Measurements from ENCODE around the gene SAA2.
A peak's percentile ranks its signal among the peaks of the same experiment; 100 is the strongest.
"Not testable (repeated sequence)": the region's sequence is repeated elsewhere in the genome, so short reads cannot be mapped to it uniquely, and the experiment has no call there.

SAA2 gene

DNA sequence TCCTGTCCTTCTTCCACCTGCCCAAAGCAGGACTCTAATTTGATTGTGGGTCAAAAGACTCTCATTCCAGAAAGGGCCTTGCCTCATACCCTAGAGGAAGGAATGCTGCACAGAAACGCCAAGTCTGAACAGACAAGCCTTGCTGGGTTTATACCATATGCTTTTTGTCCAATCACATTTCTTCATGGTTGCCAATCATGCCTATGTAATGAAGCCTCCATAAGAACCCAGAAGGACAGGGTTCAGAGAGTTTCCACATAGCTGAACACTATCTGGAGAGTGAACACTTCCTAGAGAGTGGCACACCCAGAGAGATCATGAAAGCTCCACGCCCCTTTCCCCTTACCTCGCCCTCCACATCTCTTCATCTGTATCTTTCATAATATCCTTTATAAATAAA is 4.8 kb upstream of the SAA2 start:
- no peak for DNase-seq (ENCODE audit: low read depth, low spot score)

DNA sequence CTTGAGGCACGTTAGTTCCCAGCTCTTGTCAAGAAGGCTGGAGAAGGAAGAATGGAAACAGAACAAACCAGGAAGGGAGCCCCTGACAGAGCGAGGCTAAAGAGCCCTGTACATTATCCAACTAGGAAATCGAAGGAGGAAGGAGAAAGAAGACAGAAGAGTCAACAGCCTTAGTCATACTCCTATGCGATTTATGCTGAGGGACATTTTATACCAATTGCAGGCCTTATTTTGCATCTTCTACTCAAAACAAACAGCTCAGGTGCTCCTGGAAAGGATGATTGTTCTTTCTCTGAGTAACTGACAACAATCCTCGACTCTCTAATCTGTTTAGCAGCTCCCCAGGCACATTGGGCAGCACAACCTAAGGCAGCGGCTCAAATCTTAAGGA is 1.3 kb downstream of the SAA2 start:
- DNase-seq (ENCODE audit: low read depth, low spot score) = not testable (repeated sequence)

DNA sequence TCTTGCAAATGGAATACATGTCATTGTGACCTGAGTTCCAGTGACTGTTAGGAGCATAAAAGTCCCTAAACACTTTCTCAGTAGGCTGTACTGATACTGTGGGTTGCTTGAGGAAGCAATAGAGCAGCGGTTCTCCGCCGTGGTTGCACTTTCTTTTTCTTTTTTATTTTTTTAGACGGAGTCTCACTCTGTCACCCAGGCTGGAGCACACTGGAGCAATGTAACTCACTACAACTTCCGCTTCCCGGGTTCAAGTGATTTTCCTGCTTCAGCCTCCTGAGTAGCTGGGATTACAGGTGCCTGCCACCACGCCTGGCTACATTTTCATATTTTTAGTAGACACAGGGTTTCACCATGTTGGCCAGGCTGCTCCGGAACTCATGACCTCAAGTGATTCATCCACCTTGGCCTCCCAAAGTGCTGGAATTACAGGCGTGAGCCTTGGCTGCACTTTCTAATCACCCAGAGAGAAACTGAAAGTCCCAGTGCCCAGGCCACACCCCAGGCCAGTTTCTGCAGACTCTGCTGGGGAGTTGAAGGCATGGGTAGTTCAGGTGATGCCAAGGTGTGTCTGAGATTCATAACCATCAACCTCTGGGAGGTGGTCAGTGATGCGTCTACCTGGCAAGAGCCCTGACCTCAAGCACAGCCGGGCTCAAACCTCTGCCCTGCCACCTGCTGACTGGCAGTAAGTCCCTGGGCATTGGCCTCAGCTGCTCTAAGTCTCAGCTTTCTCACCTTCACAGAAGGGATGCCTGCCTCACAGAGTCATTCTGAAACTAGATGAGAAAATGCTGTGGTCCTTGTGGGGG is 1.9 kb downstream of the SAA2 start:
- not testable (repeated sequence) for DNase-seq (ENCODE audit: low read depth, low spot score)

- DNase-seq (ENCODE audit: low read depth, low spot score) = no peak
Measured at GRCh38 chr11:18245396-18245795, 3.1 kb downstream of the SAA2 start.

- peak; percentile 63 for DNase-seq (ENCODE audit: low read depth, low spot score)
Measured at GRCh38 chr11:18243783-18244362, 4.6 kb downstream of the SAA2 start.

DNA sequence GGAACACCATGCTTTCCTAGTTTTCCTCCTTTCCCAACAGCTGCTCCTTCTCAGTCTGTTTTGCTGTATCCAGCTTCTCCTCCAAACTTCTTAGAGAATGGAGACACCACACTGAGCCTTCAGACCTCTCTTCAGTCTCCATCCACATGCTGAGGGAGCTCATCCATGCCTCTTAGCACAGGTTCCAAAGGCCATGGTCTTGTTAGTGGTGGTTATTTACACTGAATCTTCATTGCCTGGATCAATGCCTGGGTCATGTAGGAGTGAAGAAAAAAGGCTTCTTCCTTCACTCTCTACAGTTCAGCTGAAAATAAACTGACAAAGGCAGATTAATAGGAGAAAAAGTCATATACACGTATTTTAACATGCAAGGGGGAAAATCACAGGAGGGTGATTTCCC is 8.8 kb downstream of the SAA2 start:
- no peak for DNase-seq (ENCODE audit: low read depth, low spot score)

DNA sequence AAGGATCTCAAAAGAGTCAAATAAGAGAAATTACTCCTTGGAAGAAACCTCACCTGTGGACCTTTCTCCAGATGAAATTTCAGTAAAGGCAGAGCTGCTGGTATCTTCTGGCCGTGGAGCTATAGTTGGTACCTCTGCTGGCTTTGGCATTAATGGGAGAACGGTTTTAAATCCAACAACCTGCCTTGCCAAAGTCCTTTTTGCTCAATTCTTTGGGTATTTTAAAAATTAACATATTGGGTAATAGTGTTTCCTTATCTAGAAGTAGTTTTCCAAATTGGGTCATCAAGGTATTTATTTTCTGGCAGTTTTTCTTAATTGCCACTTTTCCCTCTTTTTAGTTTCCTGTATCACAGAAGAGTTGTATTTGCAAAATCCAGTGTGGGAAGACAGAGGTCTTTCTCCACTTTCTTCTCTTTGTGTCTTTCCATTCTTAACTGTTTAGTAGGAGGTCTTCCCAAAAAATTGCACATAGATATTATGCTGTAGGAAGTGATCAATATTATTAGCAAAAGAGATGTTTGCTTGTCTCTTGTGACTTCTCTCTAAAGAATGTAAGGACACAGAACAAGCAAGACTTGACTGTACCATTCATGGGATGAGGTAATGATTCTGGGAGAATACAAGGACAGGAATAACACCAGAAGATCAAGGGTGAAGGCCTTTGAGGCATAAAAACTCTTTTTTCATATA is 11.7 kb downstream of the SAA2 start, which contains the start of gene SAA4:
TSS of gene SAA4 (minus strand) at position 139 of the 693 bp plus-strand sequence. CDS start 876 bp downstream, outside the sequence.
- no peak for DNase-seq (ENCODE audit: low read depth, low spot score)

GRCh38 chr11:18235394-18236334 is 12.8 kb downstream of the SAA2 start:
- DNase-seq (ENCODE audit: low read depth, low spot score) = no peak

DNA sequence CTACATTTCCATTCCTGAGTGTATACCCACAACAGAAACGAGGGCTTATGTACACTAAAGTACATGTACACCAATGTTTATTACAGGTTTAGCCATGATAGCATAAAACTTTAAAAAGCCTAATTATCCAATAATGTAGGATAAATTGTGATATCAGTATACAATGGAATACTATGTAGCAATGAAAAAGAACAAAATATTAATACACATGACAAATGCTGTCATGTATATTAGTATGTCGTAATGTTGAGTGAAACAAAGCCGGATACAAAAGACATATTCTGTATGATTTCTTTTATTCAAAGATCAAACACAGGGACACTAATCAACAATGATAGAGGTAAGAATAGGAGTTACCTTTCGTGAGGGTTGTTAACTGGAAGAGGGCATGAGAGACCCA is 14.6 kb downstream of the SAA2 start:
- no peak for DNase-seq (ENCODE audit: low read depth, low spot score)

- no peak for DNase-seq (ENCODE audit: low read depth, low spot score)
Measured at GRCh38 chr11:18230859-18231258, 17.6 kb downstream of the SAA2 start.

DNA sequence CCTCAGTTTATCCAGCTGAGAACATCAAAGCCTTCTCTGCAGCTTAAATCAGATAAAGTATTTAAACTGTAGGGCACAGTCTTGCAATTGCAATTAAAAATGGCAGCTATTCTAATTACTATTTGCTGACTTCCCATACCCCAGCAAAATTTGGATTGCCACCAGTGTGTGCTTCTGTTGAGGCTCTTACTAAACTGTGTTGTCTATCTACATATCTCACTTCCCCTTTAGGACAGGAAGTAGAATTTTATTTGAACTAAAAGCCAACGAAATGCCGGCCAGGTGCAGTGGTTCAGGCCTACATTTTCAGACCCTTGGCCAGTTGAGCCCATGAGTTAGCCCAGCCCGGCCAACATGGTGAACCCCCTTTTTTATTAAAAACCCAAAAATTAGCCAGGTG is 19.0 kb downstream of the SAA2 start:
- DNase-seq (ENCODE audit: low read depth, low spot score) = no peak

DNA sequence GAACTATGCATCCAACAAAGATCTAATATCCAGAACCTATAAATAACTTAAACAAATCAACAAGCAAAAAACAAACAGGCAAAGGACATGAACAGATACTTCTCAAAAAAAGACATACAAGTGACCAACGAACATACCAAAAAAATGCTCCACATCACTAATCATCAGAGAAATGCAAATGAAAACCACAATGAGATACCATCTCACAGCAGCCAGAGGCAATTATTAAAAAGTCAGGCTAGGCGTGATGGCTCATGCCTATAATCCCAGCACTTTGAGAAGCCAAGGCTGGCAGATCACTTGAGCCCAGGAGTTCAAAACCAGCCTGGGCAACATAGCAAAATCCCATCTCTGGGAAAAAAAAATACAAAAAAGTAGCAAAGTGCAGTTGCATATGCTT is 22.6 kb downstream of the SAA2 start:
- no peak for DNase-seq (ENCODE audit: low read depth, low spot score)

- no peak for DNase-seq (ENCODE audit: low read depth, low spot score)
Measured at GRCh38 chr11:18223591-18224387, 24.7 kb downstream of the SAA2 start.

DNA sequence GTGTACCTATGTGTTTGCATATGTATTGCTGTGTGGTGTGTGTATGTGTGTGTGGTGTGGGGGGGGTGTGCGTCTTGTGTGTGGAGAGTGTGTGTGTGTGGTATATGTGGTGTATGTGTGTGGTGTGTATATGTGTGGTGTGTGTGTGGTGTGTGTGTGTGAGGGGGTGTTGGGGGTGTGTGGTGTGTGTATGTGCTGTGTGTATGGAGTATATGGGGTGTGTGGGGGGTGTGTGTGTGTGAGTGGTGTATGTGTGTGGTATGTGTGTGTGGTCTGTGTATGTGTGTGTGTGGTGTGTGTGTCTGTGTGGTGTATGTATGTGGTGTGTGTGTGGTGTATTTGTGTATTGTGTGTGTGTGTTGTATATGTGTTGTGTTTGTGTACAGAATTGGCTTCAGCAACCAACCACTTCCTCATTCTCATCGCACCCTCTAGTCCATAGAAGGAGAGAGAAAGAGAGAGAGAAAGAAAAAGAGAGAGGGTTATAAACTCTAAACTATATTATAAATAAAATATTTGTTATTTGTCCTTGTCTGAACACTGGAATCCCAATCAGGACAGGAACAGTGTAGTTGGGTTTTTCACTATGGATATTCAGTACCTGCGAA is 25.6 kb downstream of the SAA2 start:
- no peak for DNase-seq (ENCODE audit: low read depth, low spot score)

DNA sequence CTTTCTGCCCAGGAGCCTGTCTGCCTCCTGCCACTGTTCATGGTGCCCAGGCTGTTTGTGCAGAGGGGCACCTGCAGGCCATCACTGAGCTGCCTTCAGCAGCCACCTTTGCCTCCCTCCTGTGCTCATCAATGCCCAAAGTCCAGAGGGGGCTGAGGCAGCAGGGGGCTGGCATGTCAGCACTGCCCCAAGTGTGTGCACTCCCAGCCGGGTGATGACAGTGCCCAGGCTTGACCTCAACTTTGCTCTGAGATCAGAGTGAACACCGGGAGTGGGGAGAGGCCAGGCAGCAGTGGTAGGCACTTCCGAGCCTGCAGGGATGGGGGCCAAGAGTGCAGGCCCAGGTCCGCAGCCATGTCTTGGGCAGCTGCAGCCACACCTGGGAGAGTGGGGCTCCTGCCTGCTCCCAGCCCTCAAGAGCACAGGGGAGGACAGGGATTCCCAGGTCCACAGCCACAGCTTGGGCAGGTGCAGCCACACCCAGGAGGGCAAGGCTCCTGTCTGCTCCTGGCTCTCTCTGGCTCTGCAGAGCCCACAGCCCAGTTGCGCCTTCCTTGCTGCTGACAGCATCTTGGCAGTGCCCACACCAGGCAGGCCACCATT is 27.1 kb downstream of the SAA2 start:
- no peak for DNase-seq (ENCODE audit: low read depth, low spot score)

DNA sequence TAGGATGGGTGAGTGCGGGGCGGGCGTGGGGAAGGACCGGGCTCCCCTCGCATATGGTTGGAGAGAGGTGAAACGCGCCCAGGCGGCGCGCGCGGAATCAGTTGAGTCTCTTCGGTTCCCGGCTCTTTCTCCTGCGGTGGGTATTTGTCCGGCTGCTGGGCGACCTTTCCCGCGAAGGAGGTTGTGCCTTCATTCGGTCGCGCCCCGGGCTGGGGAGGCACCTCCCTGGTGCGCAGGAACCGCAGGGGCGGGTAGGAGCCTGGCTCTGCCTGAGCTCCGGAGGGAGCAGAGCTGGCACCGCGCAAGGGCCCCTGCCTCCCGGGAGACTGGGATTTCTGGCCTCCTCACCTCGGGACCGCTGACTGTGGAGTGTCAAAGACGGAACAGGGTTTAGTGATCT is 39.4 kb downstream of the SAA2 start:
- DNase-seq (ENCODE audit: low read depth, low spot score) = no peak

DNA sequence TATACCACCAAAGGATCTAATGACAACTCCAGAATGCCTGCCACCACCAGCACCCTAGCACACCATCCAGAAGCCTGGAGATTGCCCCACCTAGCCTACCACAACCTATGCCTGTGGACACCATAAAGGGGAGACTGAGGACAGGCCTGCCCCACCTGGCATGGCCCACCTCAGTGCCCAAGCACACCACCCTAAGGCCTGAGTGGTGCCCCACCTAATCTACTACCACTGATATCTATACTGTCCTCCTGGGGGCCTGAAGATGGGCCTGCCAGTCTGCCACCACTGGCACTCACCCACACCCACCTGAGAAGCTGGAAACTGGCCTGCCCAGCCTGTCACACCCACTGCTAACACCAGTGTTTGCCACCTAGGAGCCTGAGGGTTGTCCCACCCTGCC is 43.7 kb downstream of the SAA2 start:
- DNase-seq (ENCODE audit: low read depth, low spot score) = no peak

DNA sequence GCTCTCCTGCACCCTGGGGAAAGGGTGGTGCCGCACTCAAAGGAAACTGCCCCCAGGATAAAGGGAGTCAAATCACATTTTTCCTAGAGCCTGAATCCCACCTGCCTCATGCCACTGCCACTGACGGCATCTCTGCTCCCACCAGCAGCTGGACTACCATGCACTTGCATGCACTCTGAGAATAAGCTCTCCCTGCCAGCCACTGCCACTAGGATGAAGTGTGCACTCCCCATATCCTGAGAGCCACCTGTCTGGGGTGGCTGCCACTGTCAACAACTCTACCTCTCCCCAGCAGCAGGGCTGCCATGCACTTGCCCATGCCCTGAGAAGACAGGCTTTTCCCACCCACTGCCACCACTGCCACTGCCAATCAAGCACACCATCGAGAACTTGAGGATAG is 44.2 kb downstream of the SAA2 start:
- DNase-seq (ENCODE audit: low read depth, low spot score) = no peak

DNA sequence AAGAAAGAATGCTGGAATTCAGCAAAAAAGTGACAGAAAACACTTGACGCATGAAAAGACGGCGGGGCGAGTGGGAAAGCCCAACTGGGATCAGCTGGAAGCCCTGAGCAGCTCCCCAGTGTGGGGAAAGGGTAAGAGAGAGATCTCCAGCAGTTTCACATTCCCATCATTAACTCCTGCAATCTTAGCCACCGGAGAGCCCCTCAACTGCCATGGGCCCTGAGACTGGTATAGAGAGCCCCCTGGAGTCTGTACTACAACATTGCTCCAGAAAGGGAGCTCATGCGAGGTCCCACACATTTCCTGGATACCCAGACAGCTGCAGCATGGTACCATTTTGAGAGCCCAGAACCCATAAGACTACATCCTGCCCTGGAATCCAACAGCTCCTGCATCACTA is 44.7 kb downstream of the SAA2 start:
- DNase-seq (ENCODE audit: low read depth, low spot score) = peak; percentile 63

- not testable (repeated sequence) for DNase-seq (ENCODE audit: low read depth, low spot score)
Measured at GRCh38 chr11:18197738-18198137, 50.7 kb downstream of the SAA2 start.

All from iPS DF 19.7 (cell line).